ENCODE data around the gene FRS2.

FRS2 gene

DNA sequence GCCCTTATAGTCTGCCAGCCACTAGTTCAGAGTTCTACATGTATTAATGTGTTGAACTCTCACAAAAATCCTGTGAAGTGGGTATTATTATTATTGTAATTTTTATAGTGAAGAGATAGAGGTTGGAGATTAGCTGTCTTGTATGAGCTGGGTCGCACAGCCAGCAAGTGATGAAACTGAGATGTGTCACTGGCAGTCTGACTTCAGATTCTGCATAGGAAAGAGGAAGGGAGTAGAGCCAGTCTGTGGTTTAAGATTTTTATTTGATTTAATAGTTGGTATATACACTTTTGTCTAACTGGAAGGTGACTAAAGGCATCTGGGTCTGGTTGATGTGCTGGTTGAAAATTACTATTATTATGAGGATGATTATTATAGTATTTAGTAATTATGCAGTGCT is 5.8 kb upstream of the FRS2 start:
- H3K4me3 ChIP-seq (ENCODE audit: low read depth, low read length): no peak overlapping the region

DNA sequence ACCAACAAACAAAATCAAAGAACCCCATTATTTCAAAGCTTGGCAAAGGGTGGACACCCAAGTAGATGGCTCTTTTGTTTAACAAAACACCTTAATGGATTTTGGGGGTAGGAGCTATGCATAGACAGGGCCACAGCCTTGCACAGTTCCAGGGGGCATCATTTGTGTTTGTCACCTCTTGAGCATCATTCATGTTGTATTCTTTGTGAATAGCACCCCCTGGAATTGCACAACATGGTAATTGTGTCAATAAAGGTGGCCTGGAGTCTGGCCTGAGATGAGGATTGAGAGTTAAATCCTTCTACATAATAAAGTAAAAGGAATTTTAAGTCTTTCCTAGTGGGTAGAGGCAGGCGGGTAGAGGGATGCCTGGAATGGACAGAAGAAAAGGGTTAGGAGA is 3.3 kb upstream of the FRS2 start:
- H3K4me3 ChIP-seq (ENCODE audit: low read depth, low read length): no peak overlapping the region

DNA sequence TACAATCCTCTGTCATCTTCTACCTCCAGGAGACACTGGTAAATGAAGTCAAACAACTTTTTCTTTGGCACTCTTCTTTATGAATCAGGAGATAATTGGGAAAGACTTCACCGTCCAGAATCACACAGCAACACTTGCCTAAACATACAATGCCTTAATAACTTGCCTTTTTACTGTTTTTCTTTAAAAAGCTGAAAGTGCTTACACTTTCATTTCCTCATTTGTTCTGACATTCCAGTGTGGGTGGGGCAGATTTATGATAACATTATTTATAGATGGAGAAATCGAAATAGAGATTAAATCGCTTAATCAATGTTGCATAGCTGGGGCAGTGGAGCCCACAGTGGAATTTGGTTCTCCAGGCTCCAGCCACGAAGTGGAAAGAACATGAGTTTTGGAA is 2.8 kb upstream of the FRS2 start:
- no peak overlapping the region for H3K4me3 ChIP-seq (ENCODE audit: low read depth, low read length)

DNA sequence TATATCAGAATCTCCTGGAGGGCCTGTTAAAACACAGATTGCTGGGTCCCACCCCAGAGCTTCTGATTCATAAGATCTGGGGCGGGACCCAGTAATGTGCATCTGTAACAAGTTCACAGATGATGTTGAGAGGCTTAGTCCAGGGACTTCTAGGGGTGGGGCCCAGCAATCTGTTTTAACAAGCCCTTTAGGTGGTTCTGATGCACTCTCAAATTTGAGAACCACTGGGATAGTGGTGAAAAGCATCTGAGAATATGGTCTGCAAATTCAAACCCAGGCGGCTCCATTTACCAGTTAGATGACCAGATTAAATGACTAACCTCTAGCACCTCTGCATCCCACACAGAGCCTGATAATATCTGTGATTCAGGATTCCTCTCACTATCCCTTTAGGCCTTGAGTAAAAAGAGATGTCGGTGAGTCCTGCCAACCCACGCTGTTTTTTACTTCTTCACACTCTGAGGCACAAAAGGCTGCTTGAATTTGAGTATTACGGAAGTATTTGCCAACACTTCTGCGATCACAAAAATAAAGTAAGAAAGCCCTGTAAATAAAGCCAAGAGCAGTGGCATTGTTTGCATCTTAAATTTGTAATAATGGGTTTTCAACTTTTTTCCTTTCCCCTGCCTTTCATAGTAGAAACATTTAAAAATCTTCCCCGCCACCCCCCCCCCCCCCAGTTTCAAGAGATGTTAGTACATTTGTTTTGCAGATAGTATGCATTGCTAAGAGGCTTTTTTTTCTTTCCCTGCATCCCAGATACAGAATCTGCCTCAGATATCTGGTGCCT is 1.8 kb upstream of the FRS2 start:
- no peak overlapping the region for H3K4me3 ChIP-seq (ENCODE audit: low read depth, low read length)

DNA sequence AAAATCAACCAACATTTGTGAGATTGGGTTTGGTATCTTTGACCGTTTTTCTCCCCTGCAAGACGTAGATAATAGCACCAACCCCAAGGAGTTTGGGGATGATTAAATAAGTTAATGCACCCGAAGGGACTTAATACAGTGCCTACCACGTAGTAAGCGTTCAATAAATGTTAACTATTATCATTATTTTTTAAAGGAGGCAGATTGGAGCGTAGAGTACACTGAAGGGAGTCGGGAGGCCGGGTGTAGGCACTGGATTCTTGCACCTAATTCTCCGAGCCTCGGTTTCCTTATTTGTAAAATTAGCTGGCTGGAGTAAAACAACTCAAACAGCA is 367 bp upstream of the FRS2 start:
- H3K4me3 ChIP-seq (ENCODE audit: low read depth, low read length): peak overlapping the region; percentile 98

DNA sequence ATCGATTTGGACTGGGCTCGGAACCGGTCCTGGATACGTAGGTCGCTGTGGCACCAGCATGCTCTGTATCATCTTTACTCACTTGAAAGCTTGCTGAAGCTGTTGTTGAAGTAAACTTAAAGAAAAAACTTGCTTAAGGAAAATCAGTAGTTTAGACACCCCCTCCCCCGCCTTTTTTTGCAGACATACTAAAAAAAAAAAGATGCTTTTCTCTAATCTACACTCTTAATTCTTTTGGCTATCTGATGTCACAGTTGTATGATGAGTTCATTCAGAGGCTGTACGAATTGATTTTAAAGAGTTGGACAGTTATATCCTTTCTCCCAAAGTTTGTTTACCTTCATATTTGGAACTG is 865 bp downstream of the FRS2 start:
- H3K4me3 ChIP-seq (ENCODE audit: low read depth, low read length): peak overlapping the region; percentile 98

DNA sequence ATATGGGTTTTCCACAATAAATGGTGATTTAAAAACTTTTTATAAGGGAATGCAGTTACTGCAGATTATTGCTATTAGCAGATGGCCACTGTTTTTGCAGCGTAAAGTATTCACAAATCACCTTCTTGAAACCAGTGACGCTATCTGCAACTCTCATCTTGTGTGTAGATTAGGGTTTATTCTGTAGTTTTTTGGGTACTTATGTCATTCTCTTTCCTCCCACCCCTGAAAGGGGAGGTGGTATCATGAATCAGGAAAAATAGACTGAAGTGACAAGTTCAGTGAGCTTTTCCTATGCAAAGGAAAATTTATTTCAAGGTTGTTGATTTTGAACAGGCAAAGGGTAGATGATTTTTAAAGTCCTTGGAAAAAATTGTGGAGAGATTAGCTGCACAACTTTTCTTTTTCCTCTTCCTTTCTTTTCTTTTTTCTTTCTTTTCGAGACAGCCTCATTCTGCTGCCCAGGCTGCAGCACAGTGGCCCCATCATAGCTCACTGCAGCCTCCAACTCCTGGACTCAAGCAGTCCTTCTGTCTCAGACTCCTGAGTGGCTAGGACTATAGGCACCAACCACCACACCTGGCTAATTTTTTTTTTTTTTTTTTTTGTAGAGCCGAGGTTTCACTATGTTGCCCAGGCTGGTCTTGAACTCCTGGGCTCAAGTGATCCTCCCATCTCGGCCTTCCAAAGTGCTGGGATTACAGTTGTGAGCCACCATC is 1.6 kb downstream of the FRS2 start:
- no peak overlapping the region for H3K4me3 ChIP-seq (ENCODE audit: low read depth, low read length)

DNA sequence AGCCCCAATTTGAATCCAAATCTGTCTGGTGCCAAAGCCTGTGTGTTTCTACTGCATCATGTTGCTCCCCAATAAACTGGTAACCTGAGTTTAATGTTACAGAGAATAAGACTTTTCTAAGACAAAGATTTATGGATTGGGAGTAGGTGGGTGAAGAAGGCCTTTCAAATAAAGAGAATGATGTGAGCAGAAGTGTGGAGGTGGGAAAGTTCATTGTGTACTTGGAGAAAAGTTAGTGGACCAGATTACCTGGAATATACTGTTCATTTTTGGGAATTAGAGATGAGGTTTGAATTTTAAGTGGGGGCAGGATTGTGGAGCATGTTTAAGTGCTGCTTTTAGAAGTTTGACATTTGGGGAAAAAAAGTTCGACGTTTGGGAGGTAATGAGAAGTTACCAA is 3.1 kb downstream of the FRS2 start:
- H3K4me3 ChIP-seq (ENCODE audit: low read depth, low read length): no peak overlapping the region

DNA sequence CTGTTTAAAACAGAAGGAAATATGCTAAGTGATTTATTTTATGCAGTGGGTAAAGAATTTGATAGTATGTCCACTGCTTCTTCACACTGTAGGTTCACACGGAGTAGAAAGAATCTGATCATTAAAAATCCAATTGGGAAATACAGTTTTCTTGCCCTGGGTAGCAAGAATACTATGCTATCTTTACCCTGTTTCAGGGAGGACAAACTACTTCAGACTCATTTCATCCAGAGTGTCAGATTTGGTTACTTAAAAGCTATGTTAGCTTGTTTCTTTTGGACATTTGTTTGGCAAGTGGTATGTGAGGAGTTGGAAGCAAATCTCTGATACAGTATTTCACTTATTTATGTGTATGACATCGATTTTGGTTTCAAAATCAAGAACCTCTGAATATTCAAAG is 4.3 kb downstream of the FRS2 start:
- no peak overlapping the region for H3K4me3 ChIP-seq (ENCODE audit: low read depth, low read length)

DNA sequence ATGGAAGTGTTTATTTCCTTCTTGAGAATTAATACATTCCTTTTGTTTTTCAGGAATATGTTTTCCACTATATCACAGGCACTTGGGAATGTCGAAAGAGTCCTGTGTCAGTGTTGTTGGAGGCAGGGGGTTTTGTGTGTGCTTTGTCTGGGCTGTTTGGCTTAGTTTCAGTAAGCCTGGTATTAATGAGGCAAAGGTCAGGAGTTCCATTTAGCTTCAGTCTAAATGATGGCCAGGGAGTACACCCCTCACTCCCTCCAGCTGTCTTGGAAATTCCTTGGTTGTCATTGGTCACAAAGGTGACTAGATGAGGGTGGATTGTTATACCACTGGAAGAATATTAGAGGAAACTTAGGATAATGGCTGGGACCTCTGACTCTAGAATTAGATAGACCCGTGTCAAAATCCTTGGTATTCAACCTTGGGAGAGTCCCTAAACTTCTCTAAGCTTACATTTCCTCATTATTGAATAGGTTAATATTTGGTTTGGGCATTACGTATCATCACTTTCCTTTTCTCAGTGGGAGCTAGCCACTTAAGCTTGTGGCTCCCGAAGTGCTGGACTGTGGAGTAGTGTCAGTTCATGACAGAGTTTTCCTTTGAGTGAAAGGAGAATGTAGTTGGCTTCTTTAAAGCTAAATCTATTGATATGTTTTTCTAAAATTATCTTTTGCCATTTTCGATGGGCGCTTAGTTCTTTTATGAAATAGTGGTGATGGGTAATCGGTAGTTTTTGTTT is 5.2 kb downstream of the FRS2 start:
- H3K4me3 ChIP-seq (ENCODE audit: low read depth, low read length): no peak overlapping the region

DNA sequence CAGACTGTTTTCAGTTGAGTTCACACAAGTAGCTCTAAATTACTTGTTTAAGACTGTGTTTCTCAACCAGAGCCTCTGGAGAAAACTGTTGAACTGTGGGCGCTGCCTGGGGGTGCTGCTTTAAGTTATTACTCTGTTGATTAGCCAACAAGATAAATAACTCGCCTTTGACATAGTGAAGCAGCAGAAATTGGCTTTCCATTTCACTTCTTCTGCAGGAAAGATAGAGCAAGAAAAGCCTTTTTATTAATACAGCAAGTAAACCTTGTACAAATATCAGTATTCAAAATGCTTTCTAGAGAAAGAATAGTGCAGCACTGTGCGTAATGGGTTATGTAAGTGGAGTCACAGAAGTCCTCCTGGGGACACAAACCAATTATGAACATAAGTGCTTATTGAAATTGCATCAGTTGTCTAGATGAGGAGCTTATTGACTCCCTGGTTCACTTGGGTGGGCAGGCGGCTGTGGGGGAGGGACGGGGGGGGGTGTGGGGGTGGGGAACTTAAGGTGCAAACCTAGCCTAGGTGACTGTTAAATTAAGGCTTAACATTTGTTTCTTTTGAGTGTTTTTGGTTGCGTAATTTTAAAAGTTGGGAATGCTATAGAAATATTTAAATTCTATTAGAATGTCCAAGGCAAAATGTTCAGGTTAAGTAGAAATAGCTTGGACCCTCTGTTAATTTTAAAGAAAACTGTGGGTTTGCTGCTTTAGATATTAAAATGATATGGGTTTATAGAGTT is 6.3 kb downstream of the FRS2 start:
- H3K4me3 ChIP-seq (ENCODE audit: low read depth, low read length): no peak overlapping the region

DNA sequence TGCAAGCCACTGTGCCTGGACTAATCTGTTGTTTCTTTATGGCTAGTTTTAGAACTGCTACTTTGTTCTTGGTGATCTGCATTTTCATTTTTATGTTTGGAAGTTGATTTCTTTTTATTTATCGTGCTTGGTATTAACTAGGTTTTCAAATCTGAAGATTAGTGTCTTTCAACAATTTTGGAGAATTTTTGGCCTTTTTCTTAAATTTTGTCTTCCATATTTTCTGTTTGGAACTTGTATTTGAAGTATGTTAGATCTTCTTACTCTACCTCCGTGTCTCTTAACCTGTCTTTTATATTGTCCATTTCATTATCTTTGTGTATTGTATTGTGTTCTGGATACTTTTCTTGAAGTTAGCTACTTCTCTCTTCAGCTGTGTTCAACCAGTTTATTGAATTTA is 9.5 kb downstream of the FRS2 start:
- no peak overlapping the region for H3K4me3 ChIP-seq (ENCODE audit: low read depth, low read length)

DNA sequence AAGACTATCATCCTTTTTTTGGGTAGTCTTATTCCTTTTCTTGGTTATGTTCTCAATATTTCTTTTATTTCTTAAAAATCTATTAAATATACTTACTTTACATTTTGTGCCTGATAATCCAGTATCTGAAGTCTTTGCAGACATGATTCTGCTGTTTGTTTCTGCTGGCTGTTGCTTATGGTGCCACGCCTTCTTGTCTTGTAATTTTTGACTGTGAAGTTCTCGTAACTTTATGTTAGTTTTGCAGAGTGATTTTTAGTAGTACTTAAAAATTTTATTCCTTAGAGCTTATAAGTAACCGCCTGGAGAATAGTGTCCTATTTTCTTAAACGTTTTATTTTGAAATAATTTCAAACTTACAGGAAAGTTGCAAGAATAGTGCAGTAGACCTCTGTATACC is 10.5 kb downstream of the FRS2 start:
- no peak overlapping the region for H3K4me3 ChIP-seq (ENCODE audit: low read depth, low read length)

DNA sequence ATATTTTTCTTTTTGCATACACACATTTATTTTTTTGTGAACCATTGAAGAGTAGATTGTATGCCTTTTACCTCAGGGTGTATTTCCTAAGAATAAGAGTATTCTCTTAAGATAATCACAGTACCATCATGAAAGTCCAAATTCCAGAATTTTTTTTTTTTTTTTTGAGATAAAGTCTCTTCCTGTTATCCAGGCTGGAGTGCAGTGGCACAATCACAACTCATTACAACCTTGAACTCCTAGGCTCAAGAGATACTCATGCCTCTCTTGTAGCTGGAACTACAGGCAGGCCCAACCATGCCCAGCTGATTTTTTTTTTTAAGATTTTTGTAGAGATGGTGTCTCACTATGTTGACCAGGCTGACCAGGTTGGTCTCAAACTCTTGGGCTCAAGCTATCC is 10.9 kb downstream of the FRS2 start:
- H3K4me3 ChIP-seq (ENCODE audit: low read depth, low read length): no peak overlapping the region

DNA sequence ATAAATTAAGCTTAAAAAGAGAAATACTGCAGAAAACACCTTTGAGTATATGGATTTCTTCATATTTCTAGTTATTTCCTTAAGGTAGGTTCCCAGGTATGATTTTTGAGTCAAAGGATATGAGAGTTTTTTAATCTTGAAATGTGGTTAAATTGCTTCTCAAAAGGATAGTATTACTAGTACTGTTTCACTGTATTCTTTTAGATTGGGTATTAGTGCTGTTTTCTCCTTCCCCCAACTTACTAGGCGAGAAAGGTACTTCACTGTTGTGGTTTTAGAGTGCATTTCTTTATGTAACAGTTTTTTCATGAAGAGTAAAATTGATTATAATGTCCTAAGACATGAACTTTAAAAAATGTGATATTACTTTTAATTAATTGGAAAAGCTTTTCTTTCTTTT is 13.5 kb downstream of the FRS2 start:
- no peak overlapping the region for H3K4me3 ChIP-seq (ENCODE audit: low read depth, low read length)

DNA sequence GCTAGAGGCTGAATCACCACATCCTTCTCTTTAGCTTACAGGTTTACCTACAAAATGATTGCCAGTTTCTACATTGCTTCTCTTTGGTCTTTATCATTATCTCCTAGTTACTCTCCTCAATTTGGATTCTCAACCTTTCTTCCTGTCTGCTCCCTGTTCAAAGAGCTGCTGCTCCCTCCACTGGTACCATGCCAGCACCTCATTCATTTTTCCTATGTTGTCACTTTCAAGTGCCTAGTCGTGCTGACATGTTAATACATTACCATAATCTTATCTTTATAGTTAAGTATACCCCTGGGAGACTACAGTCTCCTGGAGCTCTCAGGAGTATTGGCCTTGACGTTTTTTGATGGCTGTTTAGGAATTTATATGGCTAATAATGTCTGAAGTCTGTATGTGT is 14.2 kb downstream of the FRS2 start:
- H3K4me3 ChIP-seq (ENCODE audit: low read depth, low read length): no peak overlapping the region

DNA sequence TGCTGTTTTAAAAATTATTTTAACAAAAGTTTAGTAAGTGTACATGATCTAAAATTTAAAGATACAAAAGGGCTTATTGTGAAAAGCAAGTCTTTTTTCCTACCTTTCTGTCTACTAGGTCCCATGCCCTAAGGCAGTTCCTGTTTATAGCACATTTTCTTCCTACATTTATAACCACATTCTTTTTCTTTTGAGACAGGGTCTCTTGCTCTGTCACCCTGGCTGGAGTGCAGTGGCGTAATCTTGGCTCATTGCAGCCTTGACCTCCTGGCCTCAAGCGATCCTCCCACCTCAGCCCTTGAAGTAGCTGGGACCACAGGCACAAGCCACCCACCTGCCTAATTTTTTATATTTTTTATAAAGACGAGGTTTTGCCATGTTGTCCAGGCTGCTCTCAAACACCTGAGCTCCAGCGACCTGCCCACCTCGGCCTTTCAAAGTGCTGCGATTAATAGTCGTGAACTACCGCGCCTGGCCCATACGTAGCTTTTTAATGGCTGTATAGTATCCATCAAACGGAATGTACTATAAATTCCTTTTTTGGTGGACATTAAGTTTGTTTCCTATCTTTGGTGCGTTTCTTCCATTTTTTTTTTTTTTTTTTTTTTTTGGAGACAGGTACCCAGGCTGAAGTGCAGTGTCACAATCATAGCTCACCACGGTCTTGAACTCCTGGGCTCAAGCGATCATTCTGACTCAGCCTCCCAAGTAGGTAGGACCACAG is 20.9 kb downstream of the FRS2 start:
- H3K4me3 ChIP-seq (ENCODE audit: low read depth, low read length): no peak overlapping the region

DNA sequence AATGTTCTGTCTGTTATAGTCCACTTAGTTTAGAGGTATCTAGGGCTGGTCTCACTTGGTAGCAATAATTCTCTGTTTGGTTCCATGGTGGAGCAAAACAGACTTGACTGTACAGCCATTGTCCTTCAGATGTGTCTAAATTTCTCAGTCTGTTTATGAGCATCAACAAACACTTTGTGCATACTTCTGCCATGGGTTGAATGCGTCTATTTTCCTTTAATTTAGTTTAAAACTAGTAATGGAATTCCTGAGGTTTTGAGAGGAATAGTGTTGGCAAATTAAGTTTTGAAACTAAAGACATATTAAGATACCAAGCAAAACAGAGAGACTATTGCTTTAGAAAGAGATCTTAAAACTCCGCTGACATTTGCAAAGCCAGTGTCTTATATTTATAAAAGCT is 22.6 kb downstream of the FRS2 start:
- H3K4me3 ChIP-seq (ENCODE audit: low read depth, low read length): no peak overlapping the region

DNA sequence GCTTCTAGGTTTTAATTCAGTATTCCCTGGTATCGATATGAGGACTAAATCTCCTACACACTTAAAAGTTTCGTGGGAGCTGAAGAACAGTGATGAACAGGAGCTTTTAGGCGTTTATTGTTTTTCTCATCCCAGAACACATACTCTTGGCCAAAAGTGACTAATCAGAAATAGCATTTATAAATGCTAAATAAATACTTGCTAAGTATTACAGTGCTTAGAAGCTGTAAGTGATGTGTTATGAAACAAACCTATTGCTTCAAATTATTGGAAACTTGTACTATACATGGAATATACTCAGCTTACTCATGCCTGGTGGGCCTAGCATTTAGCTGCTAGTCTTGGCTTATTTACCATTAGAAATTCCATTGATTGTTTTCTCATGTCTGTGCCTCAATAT is 24.9 kb downstream of the FRS2 start:
- H3K4me3 ChIP-seq (ENCODE audit: low read depth, low read length): no peak overlapping the region

DNA sequence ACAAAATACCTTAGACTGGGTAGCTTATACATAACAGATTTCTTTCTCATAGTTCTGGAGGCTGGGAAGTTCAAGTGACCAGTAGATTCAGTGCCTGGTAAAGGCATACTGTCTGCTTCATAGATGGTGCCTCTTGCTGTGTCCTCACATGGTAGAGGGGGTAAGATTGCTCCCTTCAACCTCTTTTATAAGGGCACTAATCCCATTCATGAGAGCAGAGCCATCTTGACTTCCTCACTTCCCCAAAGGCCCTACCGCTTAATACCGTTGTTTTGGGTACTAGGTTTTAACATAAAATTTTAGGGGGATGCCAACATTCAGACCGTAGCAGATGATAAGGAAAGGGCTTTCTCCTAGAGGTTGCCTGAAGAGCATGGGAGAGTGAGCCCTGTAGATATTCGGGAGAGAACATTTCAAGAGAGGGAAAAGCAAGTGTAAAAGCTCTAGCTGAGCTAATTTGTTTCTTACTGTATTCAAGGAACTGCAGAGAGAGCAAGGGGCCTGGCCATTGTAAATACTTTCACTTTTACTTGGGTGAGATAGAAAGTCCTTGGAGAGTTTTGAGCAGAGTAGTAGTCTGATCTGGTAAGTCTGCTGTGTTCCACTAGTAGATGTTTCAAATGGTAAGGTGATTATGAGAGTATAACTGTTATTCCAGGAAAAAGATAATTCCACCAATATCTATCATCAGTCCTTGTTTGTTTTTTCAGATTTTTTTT is 27.3 kb downstream of the FRS2 start:
- H3K4me3 ChIP-seq (ENCODE audit: low read depth, low read length): no peak overlapping the region

All from iPS-11a (cell line).